GM12873 (cell line): ENCODE data around the gene MERTK.

Source experiments
- CTCF ChIP-seq: IDR thresholded peaks from 2 replicates; pipeline ENCODE4 v1.5.1; 2012; ENCODE audit warnings: low read depth, mild to moderate bottlenecking, moderate library complexity, low read length, control low read depth; ENCODE audit not compliant: insufficient read depth; ENCODE audit errors: missing control alignments

MERTK gene

GRCh38 chr2:112026509-112026908, 128.1 kb downstream of the MERTK start:
- TF ChIP-seq CTCF = no peak

- TF ChIP-seq CTCF = no peak
Observed at GRCh38 chr2:112027767-112028166, 129.4 kb downstream of the MERTK start.

- TF ChIP-seq CTCF = no peak
Observed at GRCh38 chr2:112029164-112029563, 130.8 kb downstream of the MERTK start.

GRCh38 chr2:112031473-112032223, 133.2 kb downstream of the MERTK start:
- no peak for TF ChIP-seq CTCF

GRCh38 chr2:112032224-112032586, 133.8 kb downstream of the MERTK start:
- TF ChIP-seq CTCF = no peak

- no peak for TF ChIP-seq CTCF
Observed at GRCh38 chr2:112032689-112033465, 134.5 kb downstream of the MERTK start.

GRCh38 chr2:112033600-112033999, 135.2 kb downstream of the MERTK start:
- TF ChIP-seq CTCF = no peak
